HEK293 (cell line): ENCODE results near the gene RDM1.

Experiments
- CTCF ChIA-PET: fragments of 350-600 bp; formaldehyde crosslinking; extraction: SDS; loops from one replicate; lab custom pipeline; 2021; ENCODE audit warnings: antibody characterized with exemption; lab: Yijun Ruan, JAX
- POLR2A ChIA-PET: fragments of 300-600 bp; formaldehyde crosslinking; extraction: SDS; loops from one replicate; lab custom pipeline; 2020; ENCODE audit warnings: antibody characterized with exemption, inconsistent platforms; lab: Yijun Ruan, JAX
- H3K27ac ChIP-seq: fragments of 200-500 bp; sonication (Bioruptor generic); 2 replicates; pipeline ENCODE4 v1.5.1; 2014; ENCODE audit warnings: low read depth, low read length, control low read depth, inconsistent platforms; ENCODE audit errors: extremely low read depth
- H3K36me3 ChIP-seq, 2 experiments: fragments of 200-500 bp in 1 of 2; sonication (Bioruptor generic) in 1 of 2; 1 replicate in 1 of 2; 2 replicates in 1 of 2; pipeline ENCODE4 v1.5.1; 2014 to 2017; ENCODE audit warnings: inconsistent platforms in 2 of 2, low read length in 2 of 2; ENCODE audit not compliant: control insufficient read depth in 2 of 2, insufficient read depth in 1 of 2
- H3K4me1 ChIP-seq: fragments of 200-500 bp; sonication (Bioruptor generic); 2 replicates; pipeline ENCODE4 v1.5.1; 2014; ENCODE audit warnings: mild to moderate bottlenecking, low read length, inconsistent platforms; ENCODE audit not compliant: control insufficient read depth, insufficient read depth
- H3K4me3 ChIP-seq: 2 replicates; pipeline ENCODE4 v1.5.1; 2011; ENCODE audit warnings: low read depth, mild to moderate bottlenecking, control low read depth, low read length, moderate library complexity
- H3K9me3 ChIP-seq: fragments of 200-500 bp; sonication (Bioruptor generic); 2 replicates; pipeline ENCODE4 v1.5.1; 2014; ENCODE audit warnings: low read depth, low read length, inconsistent platforms; ENCODE audit not compliant: control insufficient read depth, insufficient read depth
- GFI1B ChIP-seq: fragments of 450-650 bp; formaldehyde crosslinking; IDR thresholded peaks from 2 replicates; pipeline ENCODE4 v1.5.1; 2016; ENCODE audit warnings: missing biosample characterization, missing genetic modification characterization
- HOXA7 ChIP-seq: sonication (generic); formaldehyde crosslinking; IDR thresholded peaks from 2 replicates; pipeline ENCODE4 v1.8.1; 2022; ENCODE audit warnings: missing genetic modification reagents, borderline replicate concordance
- ZBTB17 ChIP-seq: fragments of 450-650 bp; formaldehyde crosslinking; IDR thresholded peaks from 2 replicates; pipeline ENCODE4 v1.5.1; 2016; ENCODE audit warnings: missing biosample characterization, missing genetic modification characterization
- ZFP41 ChIP-seq: fragments of 450-650 bp; formaldehyde crosslinking; IDR thresholded peaks from 2 replicates; pipeline ENCODE4 v1.5.1; 2016; ENCODE audit warnings: missing biosample characterization, missing genetic modification characterization, borderline replicate concordance
- ZNF148 ChIP-seq: fragments of 450-650 bp; formaldehyde crosslinking; IDR thresholded peaks from 2 replicates; pipeline ENCODE4 v1.5.0; 2017; ENCODE audit warnings: missing biosample characterization, missing genetic modification characterization, borderline replicate concordance
- ZNF169 ChIP-seq: fragments of 450-650 bp; formaldehyde crosslinking; IDR thresholded peaks from 2 replicates; pipeline ENCODE4 v1.5.1; 2016; ENCODE audit warnings: missing biosample characterization, missing genetic modification characterization
- ZNF274 ChIP-seq, 2 experiments: fragments of 200-500 bp in 1 of 2; fragments of 450-650 bp in 1 of 2; sonication (Bioruptor generic) in 1 of 2; formaldehyde crosslinking in 1 of 2; IDR thresholded peaks; 2 replicates each; pipeline versions ENCODE4 v1.5.1 to v1.6.1; 2014 to 2016; ENCODE audit warnings: borderline replicate concordance in 1 of 2, inconsistent platforms in 1 of 2, low read length in 1 of 2, missing biosample characterization in 1 of 2, missing genetic modification characterization in 1 of 2
- ZNF335 ChIP-seq: fragments of 450-650 bp; formaldehyde crosslinking; conservative IDR thresholded peaks from 2 replicates; pipeline ENCODE4 v1.5.1; 2016; ENCODE audit warnings: missing biosample characterization, missing genetic modification characterization
- ZNF341 ChIP-seq: fragments of 450-650 bp; formaldehyde crosslinking; IDR thresholded peaks from 2 replicates; pipeline ENCODE4; 2016; ENCODE audit warnings: low read depth, missing biosample characterization, missing genetic modification characterization
- ZNF354C ChIP-seq: fragments of 450-650 bp; formaldehyde crosslinking; IDR thresholded peaks from 2 replicates; pipeline ENCODE4 v1.5.1; 2016; ENCODE audit warnings: missing biosample characterization, missing genetic modification characterization, low read depth, borderline replicate concordance
- ZNF404 ChIP-seq: fragments of 450-650 bp; formaldehyde crosslinking; IDR thresholded peaks from 2 replicates; pipeline ENCODE4 v1.5.1; 2017; ENCODE audit warnings: missing biosample characterization, missing genetic modification characterization
- ZNF48 ChIP-seq: fragments of 450-650 bp; formaldehyde crosslinking; IDR thresholded peaks from 2 replicates; pipeline ENCODE4 v1.5.1; 2016; ENCODE audit warnings: missing biosample characterization, missing genetic modification characterization
- ZNF510 ChIP-seq: fragments of 450-650 bp; formaldehyde crosslinking; IDR thresholded peaks from 2 replicates; pipeline ENCODE4 v1.5.1; 2018; ENCODE audit warnings: mild to moderate bottlenecking, missing genetic modification characterization, missing biosample characterization; ENCODE audit not compliant: insufficient replicate concordance
- ZNF660 ChIP-seq: fragments of 450-650 bp; IDR thresholded peaks from 2 replicates; pipeline ENCODE4 v1.5.1; 2018; ENCODE audit warnings: missing biosample characterization, mild to moderate bottlenecking, missing genetic modification characterization
- ZNF670 ChIP-seq: fragments of 450-650 bp; formaldehyde crosslinking; IDR thresholded peaks from 2 replicates; pipeline ENCODE4 v1.5.1; 2016; ENCODE audit warnings: missing biosample characterization, missing genetic modification characterization, low read depth
- ZNF707 ChIP-seq: fragments of 450-650 bp; formaldehyde crosslinking; IDR thresholded peaks from 2 replicates; pipeline ENCODE4 v1.5.1; 2016; ENCODE audit warnings: missing biosample characterization, missing genetic modification characterization
- ZNF791 ChIP-seq: fragments of 450-650 bp; formaldehyde crosslinking; IDR thresholded peaks from 2 replicates; pipeline ENCODE4 v1.5.1; 2016; ENCODE audit warnings: missing biosample characterization, missing genetic modification characterization
- ZNF843 ChIP-seq: fragments of 450-650 bp; formaldehyde crosslinking; IDR thresholded peaks from 2 replicates; pipeline ENCODE4 v1.5.1; 2016; ENCODE audit warnings: missing biosample characterization, missing genetic modification characterization
- ZSCAN5A ChIP-seq: fragments of 450-650 bp; formaldehyde crosslinking; IDR thresholded peaks from 2 replicates; pipeline ENCODE4 v1.5.1; 2016; ENCODE audit warnings: missing biosample characterization, missing genetic modification characterization
- TF ChIP-seq, protein P1 (sequence below): fragments of 450-650 bp; formaldehyde crosslinking; IDR thresholded peaks from 2 replicates; pipeline ENCODE4 v1.5.1; 2016; ENCODE audit warnings: missing biosample characterization, missing genetic modification characterization, low read depth
- TF ChIP-seq, protein P2 (sequence below): fragments of 450-650 bp; formaldehyde crosslinking; IDR thresholded peaks from 2 replicates; pipeline ENCODE4 v1.5.1; 2016; ENCODE audit warnings: missing biosample characterization, missing genetic modification characterization

RDM1 gene

DNA sequence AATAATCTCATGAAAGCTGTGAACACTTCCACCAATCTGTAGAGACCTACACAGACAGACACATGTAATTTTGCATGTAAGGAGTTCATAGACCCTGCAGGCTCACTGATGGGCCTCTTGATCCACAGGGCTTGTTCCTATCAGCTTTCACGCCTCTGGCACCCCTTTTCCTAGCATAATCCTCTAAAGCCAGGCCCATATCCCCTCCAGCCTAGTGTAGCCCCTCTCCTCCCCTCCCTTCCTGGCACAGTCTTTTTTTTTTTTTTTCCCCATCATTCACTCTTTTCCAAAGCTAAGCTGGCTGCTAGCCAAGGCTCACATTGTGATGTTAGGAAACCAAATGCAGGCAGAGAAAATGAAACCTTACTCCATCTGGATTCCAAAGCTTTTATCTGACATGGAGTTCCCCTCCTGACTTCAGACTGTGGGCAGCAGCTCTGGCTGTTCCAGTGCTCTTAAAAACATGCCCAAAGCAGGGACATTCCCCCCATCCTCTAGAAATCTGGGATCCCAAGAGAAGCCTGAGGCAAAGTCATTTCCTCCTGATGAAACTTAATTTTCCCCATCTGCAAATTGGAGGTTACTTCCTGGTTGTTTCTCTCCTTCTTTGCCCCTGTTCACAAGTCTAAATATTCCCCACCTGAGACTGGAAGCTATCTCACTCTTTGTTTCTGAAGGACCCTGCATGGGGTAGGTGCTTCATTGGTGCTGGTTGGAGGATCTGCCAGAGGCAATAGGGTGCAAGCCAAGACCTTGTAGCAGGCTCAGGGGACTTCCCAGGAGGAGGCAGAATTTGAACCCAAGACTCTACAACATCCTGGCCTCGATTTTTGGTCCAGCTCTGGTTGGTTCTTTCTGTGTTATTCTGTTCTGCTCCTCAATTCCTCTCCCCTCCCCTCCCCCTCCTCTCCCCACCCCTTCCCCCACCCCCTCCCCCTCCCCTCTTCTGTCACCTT, 40.5 kb downstream of the RDM1 start (continued):
- TF ChIP-seq ZNF670 = no peak
- TF ChIP-seq ZNF341 (tag by site-specific recombination) = peak; percentile 68
- no peak for TF ChIP-seq GFI1B (tag by site-specific recombination)
- no peak for TF ChIP-seq ZNF404 (tag by site-specific recombination)
- TF ChIP-seq ZBTB17 (tag by site-specific recombination) = peak; percentile 56; the same call in 1 of the 2 replicates
- TF ChIP-seq ZNF335 = peak; percentile 44; the same call in 1 of the 2 replicates
- TF ChIP-seq ZNF274 (IDR thresholded peaks at IDR 0.05; ENCODE audit: low read length) = no peak
- no peak for TF ChIP-seq ZNF274 (tag by site-specific recombination; IDR thresholded peaks at IDR 0.05; ENCODE audit: borderline replicate concordance)
- TF ChIP-seq, protein P1, sequence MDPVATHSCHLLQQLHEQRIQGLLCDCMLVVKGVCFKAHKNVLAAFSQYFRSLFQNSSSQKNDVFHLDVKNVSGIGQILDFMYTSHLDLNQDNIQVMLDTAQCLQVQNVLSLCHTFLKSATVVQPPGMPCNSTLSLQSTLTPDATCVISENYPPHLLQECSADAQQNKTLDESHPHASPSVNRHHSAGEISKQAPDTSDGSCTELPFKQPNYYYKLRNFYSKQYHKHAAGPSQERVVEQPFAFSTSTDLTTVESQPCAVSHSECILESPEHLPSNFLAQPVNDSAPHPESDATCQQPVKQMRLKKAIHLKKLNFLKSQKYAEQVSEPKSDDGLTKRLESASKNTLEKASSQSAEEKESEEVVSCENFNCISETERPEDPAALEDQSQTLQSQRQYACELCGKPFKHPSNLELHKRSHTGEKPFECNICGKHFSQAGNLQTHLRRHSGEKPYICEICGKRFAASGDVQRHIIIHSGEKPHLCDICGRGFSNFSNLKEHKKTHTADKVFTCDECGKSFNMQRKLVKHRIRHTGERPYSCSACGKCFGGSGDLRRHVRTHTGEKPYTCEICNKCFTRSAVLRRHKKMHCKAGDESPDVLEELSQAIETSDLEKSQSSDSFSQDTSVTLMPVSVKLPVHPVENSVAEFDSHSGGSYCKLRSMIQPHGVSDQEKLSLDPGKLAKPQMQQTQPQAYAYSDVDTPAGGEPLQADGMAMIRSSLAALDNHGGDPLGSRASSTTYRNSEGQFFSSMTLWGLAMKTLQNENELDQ (tag by site-specific recombination) = no peak
- TF ChIP-seq ZNF354C = no peak

DNA sequence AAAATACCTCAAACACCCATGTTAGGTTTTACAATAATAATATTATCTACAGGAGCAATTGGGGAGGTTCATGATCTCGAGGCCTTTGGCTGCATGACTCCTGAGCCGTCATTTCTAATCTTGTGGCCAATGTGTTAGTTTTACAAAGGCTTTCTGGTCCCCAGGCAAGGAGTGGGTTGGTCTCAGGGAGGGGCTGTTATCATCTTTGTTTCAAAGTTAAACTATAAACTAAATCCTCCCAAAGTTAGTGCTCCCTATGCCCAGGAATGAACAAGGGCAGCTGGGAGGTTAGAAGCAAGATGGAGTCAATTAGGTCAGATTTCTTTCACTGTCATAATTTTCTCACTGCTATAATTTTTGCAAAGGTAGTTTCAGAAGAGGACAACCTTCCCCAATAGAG, 41.3 kb downstream of the RDM1 start:
- Histone ChIP-seq H3K4me3 (no peak overlapping the region), H3K4me1 (peaks cover 13% of the 10 kb centered on the region), H3K27ac (no peak overlapping the region), H3K9me3 (no peaks in the 10 kb centered on the region), H3K36me3 (no peaks in the 10 kb centered on the region)
- ChIA-PET POLR2A (interaction anchor here (0.6 to 1.1 kb wide), 2 partner anchors 56 to 80 kb away, joined by 3 read pairs; partner anchors contain the start of gene TAF15), CTCF (interaction anchor here (0.9 to 1.2 kb wide), 3 partner anchors 13 to 260 kb away, joined by 3 read pairs; no protein-coding TSS in a partner anchor)
- TF ChIP-seq ZNF169 (tag by site-specific recombination) (no peak), ZNF707 (no peak), ZFP41 (tag by site-specific recombination) (no peak), HOXA7 (CRISPR knock-in tag) (no peak), ZNF660 (tag by site-specific recombination) (no peak), ZNF843 (tag by site-specific recombination) (no peak), ZNF274 (IDR thresholded peaks at IDR 0.05; ENCODE audit: low read length) (no peak), ZNF274 (tag by site-specific recombination; IDR thresholded peaks at IDR 0.05; ENCODE audit: borderline replicate concordance) (no peak), ZNF510 (tag by site-specific recombination) (no peak), ZSCAN5A (tag by site-specific recombination) (no peak), ZNF791 (tag by site-specific recombination) (no peak), ZNF148 (tag by site-specific recombination) (no peak), ZNF48 (no peak)
- TF ChIP-seq, protein P2, sequence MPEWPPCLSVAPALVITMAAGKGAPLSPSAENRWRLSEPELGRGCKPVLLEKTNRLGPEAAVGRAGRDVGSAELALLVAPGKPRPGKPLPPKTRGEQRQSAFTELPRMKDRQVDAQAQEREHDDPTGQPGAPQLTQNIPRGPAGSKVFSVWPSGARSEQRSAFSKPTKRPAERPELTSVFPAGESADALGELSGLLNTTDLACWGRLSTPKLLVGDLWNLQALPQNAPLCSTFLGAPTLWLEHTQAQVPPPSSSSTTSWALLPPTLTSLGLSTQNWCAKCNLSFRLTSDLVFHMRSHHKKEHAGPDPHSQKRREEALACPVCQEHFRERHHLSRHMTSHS (tag by site-specific recombination) = no peak
- TF ChIP-seq, protein P1 (tag by site-specific recombination) = no peak
